Spleen (tissue), 7 donors: Measurements from ENCODE around the gene GPRIN1.

Source experiments
- POLR2AphosphoS5 ChIP-seq, 3 donors: sonication (generic); formaldehyde crosslinking; IDR thresholded peaks; one replicate each; pipeline ENCODE4 v1.5.1; 2017; ENCODE audit warnings: antibody characterized with exemption in 3 of 3
- TF ChIP-seq, protein P1 (sequence below), 11 experiments: fragments of 200-600 bp in 7 of 11; fragments of 450-650 bp in 4 of 11; sonication (generic) in 4 of 11; IDR thresholded peaks in 8 of 11; conservative IDR thresholded peaks in 3 of 11; 1 replicate in 7 of 11; 2 replicates in 4 of 11; pipeline versions ENCODE4 v1.4.0 to v1.8.0; 2016 to 2021; ENCODE audit warnings: antibody characterized with exemption in 11 of 11, inconsistent platforms in 4 of 11, mild to moderate bottlenecking in 1 of 11
- donor health status: DM: no; HTN: no; CAD: no; lungs with moderate emphysema.
- donor health status: DM: no; HTN: no; CAD: no.
- donor health status: DM: no; HTN: no; CAD: no.

GRCh38 chr5:176659512-176659839 is 49.5 kb upstream of the GPRIN1 start:
- TF ChIP-seq, protein P1, sequence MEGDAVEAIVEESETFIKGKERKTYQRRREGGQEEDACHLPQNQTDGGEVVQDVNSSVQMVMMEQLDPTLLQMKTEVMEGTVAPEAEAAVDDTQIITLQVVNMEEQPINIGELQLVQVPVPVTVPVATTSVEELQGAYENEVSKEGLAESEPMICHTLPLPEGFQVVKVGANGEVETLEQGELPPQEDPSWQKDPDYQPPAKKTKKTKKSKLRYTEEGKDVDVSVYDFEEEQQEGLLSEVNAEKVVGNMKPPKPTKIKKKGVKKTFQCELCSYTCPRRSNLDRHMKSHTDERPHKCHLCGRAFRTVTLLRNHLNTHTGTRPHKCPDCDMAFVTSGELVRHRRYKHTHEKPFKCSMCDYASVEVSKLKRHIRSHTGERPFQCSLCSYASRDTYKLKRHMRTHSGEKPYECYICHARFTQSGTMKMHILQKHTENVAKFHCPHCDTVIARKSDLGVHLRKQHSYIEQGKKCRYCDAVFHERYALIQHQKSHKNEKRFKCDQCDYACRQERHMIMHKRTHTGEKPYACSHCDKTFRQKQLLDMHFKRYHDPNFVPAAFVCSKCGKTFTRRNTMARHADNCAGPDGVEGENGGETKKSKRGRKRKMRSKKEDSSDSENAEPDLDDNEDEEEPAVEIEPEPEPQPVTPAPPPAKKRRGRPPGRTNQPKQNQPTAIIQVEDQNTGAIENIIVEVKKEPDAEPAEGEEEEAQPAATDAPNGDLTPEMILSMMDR (IDR thresholded peaks at IDR 0.05 in 8 of 11, conservative IDR thresholded peaks at IDR 0.05 in 3 of 11) = no peak
- no peak for TF ChIP-seq POLR2AphosphoS5 (IDR thresholded peaks at IDR 0.05)
